ENCODE measurements around the gene METRNL. TPM values are rescaled to one million over a fixed set of nuclear protein-coding genes. Genes with fewer than 3 reads are reported as not detected.
"Not testable (repeated sequence)": the region's sequence is repeated elsewhere in the genome, so short reads cannot be mapped to it uniquely, and the experiment has no call there.

Gene METRNL
- total RNA-seq, 1 experiment from 2014 or later, result 37.6 TPM

- no peak for DNase-seq (ENCODE audit: low read depth)
These were observed 59.4 kb downstream of the METRNL start for GRCh38 chr17:83138820-83139219.

- DNase-seq (ENCODE audit: low read depth), result not testable (repeated sequence)
These were observed 60.3 kb downstream of the METRNL start for GRCh38 chr17:83139541-83140248.

GRCh38 chr17:83140249-83140566 is 60.8 kb downstream of the METRNL start:
- not testable (repeated sequence) for DNase-seq (ENCODE audit: low read depth)

GRCh38 chr17:83142619-83143018 is 63.2 kb downstream of the METRNL start:
- DNase-seq (ENCODE audit: low read depth), result no peak

- DNase-seq (ENCODE audit: low read depth), result no peak
These were observed 64.4 kb downstream of the METRNL start for GRCh38 chr17:83143817-83144231.

Other genes with a start within 250 kb of the METRNL start
- not detected in 2 replicates for gene ZNF750, start 239.6 kb upstream of the METRNL start, total RNA-seq (2014; rRNA removed; shearing (Covaris generic))

Measured in M059J (cell line).